Mesothelial cell of epicardium (in vitro differentiated cells): Measurements from ENCODE around the gene CATSPERE. TPM values are rescaled to one million over a fixed set of nuclear protein-coding genes. Genes with fewer than 3 reads are reported as not detected.

ENCODE experiments used
- DNase-seq, 2 experiments: peaks; one replicate each; pipeline ENCODE4 v3.0.0; 2021; ENCODE audit warnings: low spot score in 2 of 2; ENCODE audit not compliant: unreplicated experiment in 2 of 2
- H3K27ac Mint-ChIP-seq: 2 replicates; pipeline ENCODE4 v1.8.0; 2021; ENCODE audit warnings: mixed read lengths
- H3K27me3 Mint-ChIP-seq: 2 replicates; pipeline ENCODE4 v1.8.0; 2021; ENCODE audit warnings: low read depth, mixed read lengths
- H3K36me3 Mint-ChIP-seq: 2 replicates; pipeline ENCODE4 v1.8.0; 2021; ENCODE audit warnings: mixed read lengths
- H3K4me1 Mint-ChIP-seq: 2 replicates; pipeline ENCODE4 v1.8.0; 2021; ENCODE audit warnings: mixed read lengths
- H3K4me3 Mint-ChIP-seq: 2 replicates; pipeline ENCODE4 v1.8.0; 2021; ENCODE audit warnings: mild to moderate bottlenecking, moderate library complexity, mixed read lengths
- H3K9me3 Mint-ChIP-seq: 2 replicates; pipeline ENCODE4 v1.8.0; 2021; ENCODE audit warnings: mixed read lengths
- CTCF ChIP-seq: fragments of 200-600 bp; sonication (generic); IDR thresholded peaks from one replicate; pipeline ENCODE4 v1.5.0; 2021; ENCODE audit warnings: antibody characterized with exemption; ENCODE audit not compliant: unreplicated experiment
- total RNA-seq: library from RNA; stranded (reverse); gene quantifications from 3 replicates; pipeline ENCODE4 v1.2.1, GENCODE V29; 2021

The CATSPERE gene
- total RNA-seq, 1 donor from 2014 or later = 2.5 TPM

DNA sequence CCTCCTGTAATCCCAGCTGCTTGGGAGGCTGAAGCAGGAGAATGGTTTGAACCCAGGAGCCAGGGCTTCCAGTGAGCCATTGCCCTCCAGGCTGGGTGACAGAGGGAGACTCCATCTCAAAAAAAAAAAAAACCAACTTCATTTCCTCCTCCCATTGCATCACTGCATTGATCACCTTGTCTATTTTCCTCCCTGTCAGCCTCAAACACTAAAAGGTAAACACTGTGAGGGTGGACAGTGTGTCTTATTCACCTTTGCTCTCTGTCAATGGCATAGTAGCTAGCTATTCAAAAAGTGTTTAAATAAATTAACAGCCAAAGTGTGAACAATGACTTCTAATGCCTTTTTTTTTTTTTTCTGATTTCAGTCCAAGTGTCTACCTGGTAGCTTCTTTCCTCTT lies 178.5 kb downstream of the CATSPERE start:
- Mint-ChIP-seq H3K9me3 (peaks cover 9% of the 10 kb centered on the region), H3K27ac (no peak overlapping the region)

GRCh38 chr1:244640917-244641316 lies 179.8 kb downstream of the CATSPERE start:
- Mint-ChIP-seq H3K9me3 (peaks cover 9% of the 10 kb centered on the region), H3K36me3 (no peaks in the 10 kb centered on the region)

More for the DNA sequence above, 178.5 kb downstream of the CATSPERE start:
- Mint-ChIP-seq H3K36me3 (no peaks in the 10 kb centered on the region), H3K4me1 (no peaks in the 10 kb centered on the region), H3K27me3 (peaks cover 2% of the 10 kb centered on the region), H3K4me3 (no peak overlapping the region)
- TF ChIP-seq CTCF = no peak
- DNase-seq = no peak

GRCh38 chr1:244642526-244642925 lies 181.5 kb downstream of the CATSPERE start:
- Mint-ChIP-seq H3K4me1 (no peaks in the 10 kb centered on the region), H3K4me3 (no peak overlapping the region), H3K9me3 (peaks cover 14% of the 10 kb centered on the region), H3K27me3 (peaks cover 2% of the 10 kb centered on the region), H3K27ac (no peak overlapping the region), H3K36me3 (no peaks in the 10 kb centered on the region)
- no peak for TF ChIP-seq CTCF
- DNase-seq = no peak

More at GRCh38 chr1:244640917-244641316, 179.8 kb downstream of the CATSPERE start:
- Mint-ChIP-seq H3K4me1 (no peaks in the 10 kb centered on the region), H3K4me3 (no peak overlapping the region), H3K27me3 (peaks cover 2% of the 10 kb centered on the region), H3K27ac (no peak overlapping the region)
- DNase-seq = no peak
- TF ChIP-seq CTCF = no peak

- no peaks in the 10 kb centered on the region for H3K4me1 Mint-ChIP-seq
- no peak for DNase-seq
- H3K4me3 Mint-ChIP-seq = no peak overlapping the region
- TF ChIP-seq CTCF = no peak
- peaks cover 14% of the 10 kb centered on the region for H3K9me3 Mint-ChIP-seq
- H3K27ac Mint-ChIP-seq = no peak overlapping the region
- H3K27me3 Mint-ChIP-seq = peaks cover 2% of the 10 kb centered on the region
- H3K36me3 Mint-ChIP-seq = no peaks in the 10 kb centered on the region
These were observed 181.9 kb downstream of the CATSPERE start for GRCh38 chr1:244642988-244643387.

GRCh38 chr1:244645414-244645813 lies 184.3 kb downstream of the CATSPERE start:
- TF ChIP-seq CTCF = no peak
- H3K4me1 Mint-ChIP-seq = no peaks in the 10 kb centered on the region
- no peak overlapping the region for H3K27ac Mint-ChIP-seq
- DNase-seq = no peak
- H3K4me3 Mint-ChIP-seq = no peak overlapping the region
- no peaks in the 10 kb centered on the region for H3K36me3 Mint-ChIP-seq
- H3K27me3 Mint-ChIP-seq = peaks cover 2% of the 10 kb centered on the region
- H3K9me3 Mint-ChIP-seq = peaks cover 14% of the 10 kb centered on the region

DNA sequence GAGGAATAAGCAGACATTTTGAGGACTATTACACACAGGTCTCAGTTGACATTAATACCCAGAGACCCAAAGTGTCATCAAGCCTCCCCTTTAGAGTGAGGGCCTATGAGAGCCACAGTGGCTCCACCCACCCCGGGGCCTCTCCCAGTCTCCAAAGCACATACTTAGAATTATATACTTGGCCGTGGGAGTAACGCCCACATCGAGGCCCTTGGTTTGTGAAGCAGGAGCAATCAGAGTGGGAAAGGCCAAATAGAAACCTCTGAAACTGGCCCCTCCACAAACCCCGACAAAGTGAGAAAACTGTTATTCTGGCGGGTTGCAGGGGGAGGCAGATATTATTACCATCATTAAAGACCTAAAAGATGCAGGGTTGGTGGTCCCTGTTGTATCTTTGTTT lies 184.8 kb downstream of the CATSPERE start:
- Mint-ChIP-seq H3K36me3 (no peaks in the 10 kb centered on the region), H3K4me3 (no peak overlapping the region), H3K9me3 (peaks cover 14% of the 10 kb centered on the region), H3K4me1 (no peaks in the 10 kb centered on the region), H3K27ac (no peak overlapping the region), H3K27me3 (peaks cover 2% of the 10 kb centered on the region)
- no peak for DNase-seq
- TF ChIP-seq CTCF = no peak
